HG03039 (cell line): ENCODE data around the gene NOM1.

Experiments used
- ATAC-seq: cut with Tn5 transposase; IDR thresholded peaks from one replicate; pipeline ENCODE4 v1.9.1; 2021; ENCODE audit warnings: mild to moderate bottlenecking, moderate library complexity; ENCODE audit not compliant: unreplicated experiment

NOM1 gene

GRCh38 chr7:156979007-156979606, 29.6 kb downstream of the NOM1 start:
- ATAC-seq, result no peak

DNA sequence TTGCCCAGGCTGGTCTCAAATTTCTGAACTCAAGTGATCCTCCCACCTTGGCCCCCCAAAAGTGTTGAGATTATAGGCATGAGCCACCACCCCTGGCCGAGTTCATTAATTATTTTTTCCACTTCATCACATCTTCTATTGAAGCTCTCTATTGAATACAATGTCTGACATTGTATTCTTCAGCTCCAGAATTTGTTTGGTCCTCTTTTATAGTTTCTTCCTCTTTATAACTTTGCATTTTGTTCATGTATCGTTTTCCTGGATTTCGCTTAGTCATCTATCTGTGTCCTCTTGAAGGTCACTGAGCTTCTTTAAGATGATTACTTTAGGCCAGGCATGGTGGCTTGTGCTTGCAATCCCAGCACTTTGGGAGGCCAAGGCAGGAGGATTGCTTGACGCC, 30.2 kb downstream of the NOM1 start:
- no peak for ATAC-seq

- ATAC-seq, result no peak
Observed at GRCh38 chr7:156984174-156984891, 34.8 kb downstream of the NOM1 start.

GRCh38 chr7:156985101-156985992, 35.8 kb downstream of the NOM1 start:
- ATAC-seq, result no peak

- ATAC-seq, result no peak
Observed at GRCh38 chr7:156986378-156986777, 36.9 kb downstream of the NOM1 start.

DNA sequence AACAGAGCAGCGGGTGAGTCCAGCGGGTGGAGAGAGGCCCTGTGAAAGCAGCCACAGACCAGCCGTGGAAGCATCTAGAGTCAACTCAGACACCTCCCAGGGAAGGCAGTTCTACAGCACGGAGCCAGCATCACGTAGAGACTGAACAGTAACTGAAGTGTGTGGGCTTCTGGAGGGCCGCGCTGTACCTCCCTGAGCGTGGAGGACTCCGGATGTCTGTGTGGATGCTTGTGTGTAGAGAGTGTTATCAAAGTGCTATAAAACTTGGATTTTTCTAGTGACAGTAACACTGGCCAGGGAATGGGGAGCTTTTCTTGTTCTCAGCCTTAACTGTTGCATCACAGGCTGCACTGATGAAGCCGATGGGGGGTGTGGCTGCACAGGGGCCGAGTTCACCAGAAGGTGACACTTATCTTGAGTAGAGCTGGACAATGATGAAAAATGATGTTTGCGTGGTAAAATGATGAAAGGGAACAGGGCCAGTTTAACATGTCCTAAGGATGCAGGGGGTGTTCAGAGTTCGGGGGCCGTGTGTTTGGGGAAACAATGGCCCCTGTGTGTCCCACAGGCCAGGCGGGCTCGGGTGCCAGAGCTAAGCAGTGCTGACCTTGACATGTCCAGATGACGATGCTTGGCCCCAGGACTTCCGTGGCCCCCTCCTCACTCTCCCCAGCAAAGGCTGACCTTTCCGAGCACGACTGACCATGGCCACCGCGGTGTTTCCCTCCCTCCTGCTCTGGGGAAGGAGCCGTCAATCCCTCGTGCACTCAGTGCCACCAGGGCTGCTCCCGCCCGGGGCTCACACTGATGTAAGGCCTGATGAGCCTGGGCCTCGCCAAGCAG, 39.1 kb downstream of the NOM1 start:
- no peak for ATAC-seq

- no peak for ATAC-seq
Observed at GRCh38 chr7:156989766-156990535, 40.4 kb downstream of the NOM1 start.

DNA sequence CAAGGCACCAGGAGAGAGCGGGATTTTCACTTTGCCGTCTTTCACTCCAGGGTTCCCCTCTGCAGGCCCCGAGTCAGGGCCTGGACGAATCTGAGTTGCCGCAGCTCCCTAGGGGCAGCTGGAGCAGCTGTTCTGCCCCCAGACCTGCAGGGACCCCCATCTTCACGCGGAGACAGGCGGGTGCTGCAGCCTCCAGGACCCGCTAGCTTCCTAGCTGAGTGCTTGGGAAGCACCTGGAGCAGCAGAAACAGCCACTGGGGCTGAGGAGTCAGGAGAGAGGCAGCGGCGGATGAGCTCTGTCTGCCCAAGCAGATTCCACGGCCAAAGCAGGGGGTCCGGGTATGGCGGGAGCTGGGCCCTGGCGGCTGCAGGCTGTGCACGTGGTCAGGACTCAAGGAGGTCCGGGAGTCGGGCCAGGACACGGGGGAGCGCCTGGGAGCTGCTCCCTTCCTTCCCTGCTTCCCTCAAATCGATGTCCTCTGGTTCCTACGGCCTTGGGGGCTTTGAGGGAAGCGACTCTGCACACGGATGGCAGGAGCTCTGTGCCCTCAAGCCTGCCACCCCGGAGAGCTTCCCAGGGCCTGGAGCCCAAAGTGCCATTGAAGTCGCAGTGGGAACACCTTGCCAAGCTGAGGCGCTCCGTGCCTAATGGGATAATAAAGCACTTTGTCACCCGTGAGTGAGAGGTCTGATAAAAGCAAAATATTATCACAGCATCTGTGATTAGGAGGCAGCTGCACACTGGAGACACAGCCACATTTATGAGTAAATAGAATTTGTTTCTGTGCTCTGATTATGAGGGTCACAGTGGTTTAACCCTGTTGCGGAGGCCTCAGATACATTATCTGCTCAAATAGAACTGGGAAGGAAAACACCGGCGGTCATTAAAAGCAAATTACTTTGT, 43.8 kb downstream of the NOM1 start:
- no peak for ATAC-seq

- ATAC-seq, result no peak
Observed at GRCh38 chr7:156993925-156994235, 44.4 kb downstream of the NOM1 start.

GRCh38 chr7:156994417-156994816, 44.9 kb downstream of the NOM1 start:
- no peak for ATAC-seq

DNA sequence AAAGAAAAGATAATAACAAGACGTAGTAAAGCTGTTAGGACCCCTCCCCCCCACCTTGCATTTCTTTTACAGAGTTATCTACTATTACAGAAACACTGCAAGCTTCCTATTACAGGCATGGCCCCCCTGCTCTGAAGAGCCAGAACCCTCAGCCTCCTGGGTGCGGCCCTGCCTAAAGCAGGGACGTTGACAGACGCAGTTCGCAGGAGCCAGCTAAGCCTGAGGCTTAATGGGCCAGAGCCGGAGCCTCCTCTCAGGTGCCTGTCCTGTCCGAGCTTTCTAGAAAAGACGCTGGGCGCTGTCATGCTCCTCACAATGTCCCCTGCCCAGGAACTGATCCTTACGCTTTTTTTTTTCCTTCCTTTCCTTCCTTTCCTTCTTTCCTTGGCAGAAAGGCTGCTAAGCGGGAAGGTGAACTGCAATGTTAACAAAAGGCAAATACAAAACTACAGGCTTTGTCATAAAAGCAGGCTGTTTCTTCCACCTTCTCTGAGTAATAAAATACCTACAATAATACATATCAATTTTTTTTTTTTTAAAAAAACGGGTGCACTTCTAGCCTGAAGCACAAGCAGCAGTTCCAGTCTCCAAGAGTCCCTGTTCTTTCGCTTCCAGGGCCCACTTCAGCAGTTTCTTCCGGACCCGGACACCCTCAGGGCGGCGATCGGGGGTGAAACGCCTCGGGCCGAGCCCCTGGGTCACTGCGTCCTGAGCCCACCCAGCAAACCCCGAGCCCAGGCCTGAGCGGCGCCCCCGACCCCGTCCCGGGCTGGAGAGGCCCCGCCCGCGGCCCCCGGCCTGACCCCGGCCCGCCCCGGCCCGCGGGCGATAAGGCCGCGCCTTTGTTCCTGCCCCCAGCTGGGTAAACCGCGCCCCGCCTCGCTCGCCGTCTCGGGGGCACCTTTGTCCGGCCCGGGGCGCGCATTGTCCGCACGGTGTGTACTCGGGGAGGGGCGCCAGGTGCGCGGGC, 49.8 kb downstream of the NOM1 start:
- ATAC-seq, result no peak

- no peak for ATAC-seq
Observed at GRCh38 chr7:156999958-157000726, 50.6 kb downstream of the NOM1 start.

DNA sequence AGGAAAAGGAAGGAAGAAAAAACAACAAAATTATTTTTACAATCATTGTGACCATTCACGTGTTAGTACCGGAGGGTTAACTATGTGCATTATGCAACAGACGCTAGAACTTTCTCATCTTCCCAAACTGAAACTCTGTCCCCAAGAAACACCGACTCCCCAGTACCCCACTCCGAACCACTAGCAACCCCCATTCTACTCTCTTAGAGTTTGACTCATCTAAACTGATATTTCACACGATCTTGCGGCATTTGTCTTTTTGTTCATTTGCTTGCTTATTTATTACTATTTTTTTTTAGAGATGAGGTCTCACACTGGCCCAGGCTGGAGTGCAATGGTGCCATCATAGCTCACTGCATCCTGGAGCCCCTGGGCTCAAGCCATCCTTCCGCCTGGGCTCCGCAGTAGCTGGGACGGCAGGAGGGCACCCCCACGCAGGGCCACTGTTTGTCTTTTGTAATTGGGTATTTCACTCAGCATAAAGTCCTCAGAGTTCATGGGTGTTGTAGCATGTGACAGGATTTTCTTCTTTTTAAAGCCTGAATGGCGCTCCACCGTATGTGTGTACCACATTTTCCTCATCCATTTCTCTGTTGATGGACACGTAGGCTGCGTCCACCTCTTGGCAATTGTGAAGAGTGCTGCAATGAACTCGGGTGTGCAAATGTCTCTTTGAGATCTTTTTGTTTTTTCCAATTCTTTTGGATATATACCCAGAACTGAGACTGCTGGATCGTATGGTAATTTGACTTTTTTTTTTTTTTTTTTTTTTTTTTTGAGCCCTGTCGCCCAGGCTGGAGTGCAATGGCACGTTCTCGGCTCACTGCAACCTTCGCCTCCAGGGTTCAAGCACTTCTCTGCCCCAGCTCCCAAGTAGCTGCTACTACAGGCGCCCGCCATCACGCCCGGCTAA, 51.5 kb downstream of the NOM1 start:
- ATAC-seq, result no peak

GRCh38 chr7:157001920-157002818, 52.7 kb downstream of the NOM1 start:
- ATAC-seq, result no peak

DNA sequence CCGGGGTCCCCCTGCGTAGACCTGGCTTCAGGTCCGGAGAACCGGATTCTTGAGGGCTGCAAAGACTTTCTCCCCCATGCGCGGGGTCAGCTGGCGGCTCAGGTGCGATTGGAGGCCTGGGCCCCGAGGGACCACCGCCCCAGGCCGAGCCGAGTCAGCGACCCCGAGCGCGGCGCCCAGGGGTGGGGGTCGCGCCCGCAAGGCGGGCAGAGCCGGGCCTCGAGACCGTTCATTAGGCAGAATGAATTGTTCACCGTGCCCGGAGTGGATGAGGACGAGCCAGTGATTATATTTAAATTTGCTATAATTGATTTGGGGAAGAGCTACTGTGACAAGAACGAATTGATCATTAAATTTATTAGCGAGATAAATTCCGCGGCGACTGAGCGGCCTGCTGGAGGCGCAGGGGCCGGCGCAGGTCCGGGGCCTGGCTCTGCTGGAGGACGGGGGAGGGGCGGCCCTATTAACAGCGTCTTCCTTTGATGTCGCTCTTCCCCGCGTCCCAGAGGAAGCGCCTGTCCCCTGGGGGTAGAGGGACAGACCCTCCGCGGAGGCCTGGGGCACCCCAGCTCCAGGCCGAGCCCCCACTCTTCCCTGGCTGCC, 53.4 kb downstream of the NOM1 start:
- no peak for ATAC-seq
